SU-DHL-6 (cell line): ENCODE data around the gene NCBP3.
"Not testable (repeated sequence)": the region's sequence is repeated elsewhere in the genome, so short reads cannot be mapped to it uniquely, and the experiment has no call there.

Experiments
- CTCF ChIP-seq: fragments of 200-600 bp; sonication (generic); IDR thresholded peaks from one replicate; pipeline ENCODE4 v1.5.1; 2017; ENCODE audit warnings: antibody characterized with exemption, mild to moderate bottlenecking, low read length, moderate library complexity; ENCODE audit not compliant: insufficient read depth, poor library complexity, severe bottlenecking
- EZH2phosphoT487 ChIP-seq: fragments of 200-600 bp; sonication (generic), shearing (Covaris generic); conservative IDR thresholded peaks from 2 replicates; pipeline ENCODE4 v1.6.1; 2018; ENCODE audit warnings: mild to moderate bottlenecking, antibody characterized with exemption, low read length, moderate library complexity, mixed read lengths

- TF ChIP-seq CTCF, EZH2phosphoT487: not testable (repeated sequence)
Measured at GRCh38 chr17:3793258-3793657, 52.8 kb downstream of the NCBP3 start.
